NCI-H2171 treated with DMSO at 0.1 percent for 48 hours (cell line): ENCODE measurements around the gene ARMC2.
"Not testable (repeated sequence)": the region's sequence is repeated elsewhere in the genome, so short reads cannot be mapped to it uniquely, and the experiment has no call there.

Experiments
- DNase-seq: peaks from one replicate; lab custom pipeline; 2025; lab: John Stamatoyannopoulos, UW

Gene ARMC2

GRCh38 chr6:108916026-108916686 is 67.9 kb downstream of the ARMC2 start:
- DNase-seq, result no peak

GRCh38 chr6:108920751-108921150 is 72.5 kb downstream of the ARMC2 start:
- DNase-seq, result no peak

- no peak for DNase-seq
Measured at GRCh38 chr6:108921547-108922361, 73.5 kb downstream of the ARMC2 start.

- DNase-seq, result no peak
Measured at GRCh38 chr6:108922499-108922898, 74.3 kb downstream of the ARMC2 start.

DNA sequence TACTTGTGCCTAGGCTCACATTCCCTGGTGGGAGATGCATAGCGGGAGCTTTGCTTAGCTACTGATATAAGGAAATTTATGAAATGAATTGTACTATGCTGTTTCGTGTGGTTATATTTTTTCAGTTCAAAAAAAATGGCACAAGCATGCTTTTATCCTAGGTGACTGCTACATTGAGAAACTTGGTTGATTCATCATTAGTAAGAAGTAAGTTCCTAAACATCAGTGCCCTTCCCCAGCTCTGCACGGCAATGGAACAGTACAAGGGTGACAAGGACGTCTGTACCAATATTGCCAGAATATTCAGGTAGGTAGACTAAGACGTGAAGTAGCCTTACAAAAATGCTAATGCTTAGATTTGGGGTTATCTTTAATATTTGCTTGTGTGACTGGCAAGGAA is 79.7 kb downstream of the ARMC2 start:
- DNase-seq, result no peak

DNA sequence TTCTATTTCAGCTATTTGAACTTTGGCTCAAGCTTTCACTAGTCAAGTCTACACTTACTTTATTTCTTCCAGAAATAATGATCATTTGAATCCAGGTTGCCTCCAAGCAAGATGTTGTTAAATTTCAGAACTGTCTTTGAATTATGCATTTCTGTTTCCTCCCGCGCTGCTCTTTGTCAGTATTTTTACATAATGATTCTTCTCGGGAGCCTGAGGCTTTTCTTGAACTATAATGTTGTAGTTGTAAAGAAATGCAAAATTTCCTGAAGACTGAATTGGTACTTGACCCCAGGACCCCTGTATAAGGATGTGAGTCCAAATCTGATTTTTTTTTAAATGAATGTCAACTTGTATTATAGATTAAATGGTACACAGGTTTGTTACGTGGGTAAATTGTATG is 80.4 kb downstream of the ARMC2 start:
- no peak for DNase-seq

- DNase-seq, result not testable (repeated sequence)
Measured at GRCh38 chr6:108931090-108931489, 82.9 kb downstream of the ARMC2 start.

DNA sequence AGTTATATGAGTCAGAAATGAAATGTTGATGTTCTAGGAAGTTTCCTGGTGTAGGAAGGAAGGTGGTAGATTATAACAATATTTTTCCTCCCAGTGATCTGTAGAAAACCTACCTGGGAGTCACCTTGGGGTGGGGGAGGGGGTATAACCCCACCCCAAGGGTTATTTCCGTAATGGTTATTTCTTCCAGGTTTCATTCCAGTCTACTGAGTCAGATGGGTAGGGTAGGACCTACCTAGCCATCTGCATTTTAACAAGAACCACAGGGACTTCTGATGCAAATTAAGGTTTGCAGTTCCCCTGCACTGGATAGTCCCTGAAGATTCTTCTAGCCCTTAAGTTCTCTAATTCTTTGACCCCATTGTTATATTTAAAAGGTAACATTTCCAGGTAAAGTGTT is 88.9 kb downstream of the ARMC2 start:
- no peak for DNase-seq

DNA sequence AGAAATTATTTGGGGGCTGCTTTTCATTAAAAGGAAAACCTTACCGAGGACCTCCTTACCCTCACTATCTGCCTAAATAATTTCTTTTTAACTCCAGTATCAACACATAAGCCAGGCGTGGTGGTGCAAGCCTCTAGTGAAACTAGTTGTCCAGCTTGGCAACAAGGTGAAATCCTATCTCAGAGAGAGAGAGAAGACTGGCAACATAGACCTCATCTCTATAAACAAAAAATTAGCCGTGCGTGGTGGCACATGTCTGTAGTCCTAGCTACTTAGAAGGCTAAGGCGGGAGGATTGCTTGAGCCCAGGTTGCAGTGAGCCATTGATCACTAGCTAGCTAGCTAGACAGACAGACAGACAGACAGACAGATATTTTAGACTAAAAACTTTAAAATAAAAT is 92.5 kb downstream of the ARMC2 start:
- DNase-seq, result no peak

GRCh38 chr6:108941281-108941680 is 93.1 kb downstream of the ARMC2 start:
- DNase-seq, result no peak

- no peak for DNase-seq
Measured at GRCh38 chr6:108941859-108942258, 93.6 kb downstream of the ARMC2 start.

- no peak for DNase-seq
Measured at GRCh38 chr6:108942556-108943492, 94.6 kb downstream of the ARMC2 start.

- no peak for DNase-seq
Measured at GRCh38 chr6:108944071-108944470, 95.8 kb downstream of the ARMC2 start.

GRCh38 chr6:108944707-108945680 is 96.8 kb downstream of the ARMC2 start:
- peak; percentile 36 for DNase-seq

DNA sequence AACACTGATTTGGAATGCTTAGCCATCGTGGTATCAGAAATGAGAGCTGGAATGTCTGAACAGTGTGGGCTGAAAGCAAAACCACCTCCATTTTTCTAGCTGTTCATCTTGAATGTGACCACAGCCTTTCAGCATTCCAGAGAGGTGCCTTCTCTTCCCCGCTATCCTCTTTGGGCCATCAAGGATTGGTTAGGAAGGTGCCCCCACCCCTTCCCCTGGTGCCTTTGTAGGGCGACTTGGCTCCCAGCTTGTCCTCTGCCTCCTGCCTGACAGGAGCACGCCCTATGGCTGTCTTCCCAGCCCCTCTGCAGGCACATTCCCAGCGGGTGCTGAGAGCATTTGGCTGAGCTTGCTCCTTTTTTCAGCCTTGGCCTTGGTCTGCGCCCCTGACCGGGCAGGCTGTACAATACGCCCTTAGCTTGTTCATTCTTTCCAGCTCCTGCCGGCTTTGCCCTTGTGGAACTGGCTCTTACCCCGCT is 97.5 kb downstream of the ARMC2 start:
- no peak for DNase-seq

GRCh38 chr6:108946695-108947094 is 98.5 kb downstream of the ARMC2 start:
- no peak for DNase-seq

DNA sequence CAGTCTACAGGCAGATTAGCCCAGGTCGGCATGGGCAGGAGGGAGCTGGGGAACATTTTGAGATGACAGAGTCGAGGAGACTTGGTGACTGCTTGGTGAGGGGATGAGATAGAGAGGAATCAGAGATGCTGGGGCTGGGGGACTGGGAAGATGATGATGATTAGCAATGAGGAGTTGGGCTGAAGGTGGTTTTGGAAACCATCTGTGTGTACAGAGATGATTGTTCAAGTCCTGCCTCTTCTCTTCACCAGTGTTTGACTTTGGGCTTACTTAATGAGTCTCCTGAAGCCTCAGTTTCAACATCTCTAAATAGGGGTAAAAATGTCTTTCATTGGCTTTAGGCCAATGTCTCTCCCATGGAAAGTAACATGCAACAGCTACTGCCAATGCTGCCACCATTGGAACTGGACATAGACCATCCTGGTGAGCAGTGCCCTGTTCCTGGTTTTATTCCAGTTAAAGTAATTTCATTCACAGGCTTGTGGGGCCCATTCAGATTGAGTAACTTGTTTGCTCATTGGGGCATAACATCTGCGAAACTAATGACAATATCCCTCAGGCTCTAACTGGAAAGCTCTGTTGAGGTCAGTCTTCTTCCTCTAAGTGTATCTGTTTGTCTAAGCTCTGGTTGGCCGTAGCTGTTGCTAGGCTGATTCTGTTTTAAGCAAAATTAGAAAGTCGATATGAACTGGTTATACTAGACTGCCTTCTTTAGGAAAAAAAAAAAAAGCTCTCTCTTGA is 99.1 kb downstream of the ARMC2 start:
- peak; percentile 26 for DNase-seq

DNA sequence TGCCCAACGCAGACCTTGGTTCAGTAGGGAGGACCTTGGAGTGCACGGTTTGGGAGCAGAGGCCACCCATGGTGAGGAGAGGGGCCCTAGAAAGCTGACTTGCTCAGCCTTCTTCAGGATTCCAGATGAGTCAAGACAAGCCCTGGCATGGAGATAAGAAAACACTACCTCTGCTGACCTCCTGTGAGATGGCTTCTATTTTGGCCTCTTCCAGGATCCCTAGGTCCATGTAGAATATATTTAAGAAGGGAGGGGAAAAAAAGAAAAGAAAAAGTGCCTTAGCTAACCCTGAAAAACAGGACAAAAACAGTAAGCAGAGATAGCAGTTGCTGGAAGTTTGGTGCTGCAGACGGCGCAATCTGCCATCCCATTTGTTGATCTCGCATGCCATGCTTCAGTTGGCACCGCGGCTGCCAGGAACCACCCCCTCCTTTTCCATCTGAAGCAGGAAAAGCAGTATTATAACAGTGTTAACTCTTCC is 100.0 kb downstream of the ARMC2 start:
- DNase-seq, result peak; percentile 85

GRCh38 chr6:108951351-108951953 is 103.2 kb downstream of the ARMC2 start:
- no peak for DNase-seq
